GM18519 (cell line): ENCODE measurements around the gene LPIN3.

Experiments used
- ATAC-seq: cut with Tn5 transposase; IDR thresholded peaks from one replicate; pipeline ENCODE4 v1.9.1; 2021; ENCODE audit warnings: mild to moderate bottlenecking, moderate library complexity; ENCODE audit not compliant: unreplicated experiment, low FRiP score

LPIN3 gene

DNA sequence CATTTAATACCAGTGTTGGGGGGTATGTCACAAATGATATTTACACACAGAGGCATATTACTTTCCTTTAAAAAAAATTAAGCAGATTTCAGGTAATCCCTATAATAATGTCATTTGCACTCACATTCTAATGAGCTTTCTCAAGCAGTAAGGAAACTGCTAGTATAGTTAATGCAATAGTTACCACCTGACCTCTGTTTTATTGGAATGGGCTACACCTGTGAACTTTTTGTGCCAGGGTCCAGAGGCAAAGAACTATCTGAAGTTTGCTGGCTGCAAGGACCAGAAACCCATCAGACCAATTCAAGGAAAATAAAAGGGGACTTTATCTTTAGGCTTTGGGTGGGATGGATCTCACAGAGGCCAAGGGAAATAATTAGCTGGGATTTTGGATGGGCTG is 20.2 kb upstream of the LPIN3 start:
- no peak for ATAC-seq

- no peak for ATAC-seq
Observed at GRCh38 chr20:41320976-41321375, 19.6 kb upstream of the LPIN3 start.

GRCh38 chr20:41327178-41327577 is 13.4 kb upstream of the LPIN3 start:
- ATAC-seq = no peak

DNA sequence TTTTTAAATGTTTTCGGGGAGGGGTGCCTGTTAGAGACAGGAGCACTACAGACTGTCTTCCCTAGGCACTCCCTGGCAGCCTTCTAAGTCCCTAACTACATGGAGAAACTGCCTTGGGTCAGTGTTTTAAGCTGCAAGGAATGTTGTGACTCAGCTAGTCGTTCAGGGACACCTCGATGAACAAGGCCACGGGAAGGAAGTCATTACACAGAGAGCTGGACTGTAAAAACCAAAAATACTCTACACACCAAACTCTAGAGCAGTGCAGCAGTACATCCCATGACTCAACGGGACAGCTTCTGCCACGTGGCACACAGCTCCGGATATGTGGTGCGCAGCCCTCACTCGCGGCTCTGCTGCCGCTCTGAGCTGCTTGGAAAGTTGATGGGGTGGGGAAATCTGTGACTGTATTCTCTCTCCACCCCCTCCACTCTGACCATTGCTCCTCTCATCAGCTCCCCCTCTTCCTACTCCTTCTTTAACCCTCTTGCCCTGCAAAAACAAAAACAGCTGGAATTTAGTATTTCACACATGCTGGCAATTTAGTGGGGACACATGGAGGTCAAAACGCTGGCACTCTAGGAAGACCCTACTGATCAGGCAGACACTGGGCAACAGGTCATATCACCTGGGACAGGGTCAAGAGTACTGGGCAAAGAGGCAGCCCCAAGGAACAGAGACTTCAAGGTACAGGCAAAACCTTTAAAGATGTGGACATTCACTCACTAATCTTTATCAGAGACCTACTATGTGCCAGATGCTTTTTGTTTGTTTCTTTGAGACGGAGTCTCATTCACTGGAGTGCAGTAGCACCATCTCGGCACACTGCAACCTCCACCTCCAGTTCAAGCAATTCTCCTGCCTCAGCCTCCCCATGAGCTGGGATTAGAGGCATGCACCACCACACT is 10.9 kb upstream of the LPIN3 start:
- no peak for ATAC-seq

DNA sequence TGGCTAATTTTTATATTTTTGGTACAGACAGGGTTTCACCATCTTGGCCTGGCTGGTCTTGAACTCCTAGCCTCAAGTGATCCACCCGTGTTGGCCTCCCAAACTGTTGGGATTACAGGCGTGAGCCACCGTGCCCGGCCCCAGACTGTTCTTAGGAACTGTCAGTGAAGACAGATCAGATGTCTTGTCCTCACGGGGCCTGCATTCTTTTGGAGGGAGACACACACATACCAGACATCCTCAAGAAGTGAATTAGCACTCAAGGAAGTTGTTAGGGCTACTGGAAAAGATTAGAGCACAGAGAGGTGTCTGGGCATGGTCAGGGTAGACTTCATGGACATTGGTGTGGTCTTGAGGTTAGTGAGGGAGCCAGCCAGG is 10.3 kb upstream of the LPIN3 start:
- no peak for ATAC-seq

DNA sequence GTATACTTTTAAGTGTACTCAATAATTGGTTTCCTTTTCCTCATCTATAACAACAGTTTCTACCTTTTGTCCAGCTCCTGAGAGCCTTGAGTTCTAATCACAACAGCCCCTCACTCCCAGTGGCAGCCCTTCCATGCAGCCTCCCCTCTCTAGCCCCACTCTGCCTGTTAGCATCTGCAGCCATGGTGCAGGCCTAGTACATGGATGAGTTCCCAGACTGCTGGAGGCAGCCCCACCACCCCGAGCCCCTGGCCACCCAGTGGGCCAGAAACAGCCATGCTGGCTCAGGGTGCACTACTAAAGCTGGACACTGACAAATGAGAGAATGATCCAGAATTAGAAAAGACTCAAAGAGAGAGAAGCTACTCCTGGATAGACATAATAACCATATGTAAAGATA is 9.7 kb upstream of the LPIN3 start:
- no peak for ATAC-seq

DNA sequence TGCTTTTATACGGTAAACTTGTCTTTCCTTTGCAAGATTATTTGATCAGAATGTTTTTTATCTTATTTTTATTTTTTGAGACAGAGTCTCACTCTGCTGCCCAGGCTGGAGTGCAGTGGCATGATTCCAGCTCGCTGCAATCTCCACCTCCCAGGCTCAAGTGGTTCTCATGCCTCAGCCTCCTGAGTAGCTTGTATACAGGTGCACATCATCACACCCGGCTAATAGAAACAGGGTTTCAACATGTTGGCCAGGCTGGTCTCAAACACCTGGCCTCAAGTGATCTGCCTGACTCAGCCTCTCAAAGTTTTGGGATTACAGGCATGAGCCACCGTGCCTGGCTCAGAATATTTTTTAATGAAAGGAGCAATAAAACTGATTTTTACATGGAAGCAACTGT is 8.9 kb upstream of the LPIN3 start:
- ATAC-seq = no peak

DNA sequence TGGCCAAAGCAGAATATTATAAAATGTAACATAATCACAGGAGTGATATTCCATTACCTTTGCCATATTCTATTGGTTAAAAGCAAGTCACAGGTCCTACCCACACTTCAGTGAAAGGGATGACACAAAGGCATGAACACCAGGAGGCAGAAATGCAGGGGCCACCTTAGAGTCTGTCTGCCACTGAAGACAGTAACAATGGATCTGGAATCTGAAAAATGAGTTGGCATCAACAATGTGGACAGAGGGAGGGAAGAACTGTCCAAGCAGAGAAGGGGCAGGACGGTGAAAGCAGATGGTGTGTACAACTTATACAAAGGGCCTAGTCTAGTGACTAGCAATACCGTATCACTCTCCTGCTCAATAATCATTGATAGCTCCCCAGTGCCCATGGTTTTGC is 6.6 kb upstream of the LPIN3 start:
- no peak for ATAC-seq

- ATAC-seq = no peak
Observed at GRCh38 chr20:41334443-41335421, 5.9 kb upstream of the LPIN3 start.

GRCh38 chr20:41335591-41335990 is 5.0 kb upstream of the LPIN3 start:
- ATAC-seq = no peak

DNA sequence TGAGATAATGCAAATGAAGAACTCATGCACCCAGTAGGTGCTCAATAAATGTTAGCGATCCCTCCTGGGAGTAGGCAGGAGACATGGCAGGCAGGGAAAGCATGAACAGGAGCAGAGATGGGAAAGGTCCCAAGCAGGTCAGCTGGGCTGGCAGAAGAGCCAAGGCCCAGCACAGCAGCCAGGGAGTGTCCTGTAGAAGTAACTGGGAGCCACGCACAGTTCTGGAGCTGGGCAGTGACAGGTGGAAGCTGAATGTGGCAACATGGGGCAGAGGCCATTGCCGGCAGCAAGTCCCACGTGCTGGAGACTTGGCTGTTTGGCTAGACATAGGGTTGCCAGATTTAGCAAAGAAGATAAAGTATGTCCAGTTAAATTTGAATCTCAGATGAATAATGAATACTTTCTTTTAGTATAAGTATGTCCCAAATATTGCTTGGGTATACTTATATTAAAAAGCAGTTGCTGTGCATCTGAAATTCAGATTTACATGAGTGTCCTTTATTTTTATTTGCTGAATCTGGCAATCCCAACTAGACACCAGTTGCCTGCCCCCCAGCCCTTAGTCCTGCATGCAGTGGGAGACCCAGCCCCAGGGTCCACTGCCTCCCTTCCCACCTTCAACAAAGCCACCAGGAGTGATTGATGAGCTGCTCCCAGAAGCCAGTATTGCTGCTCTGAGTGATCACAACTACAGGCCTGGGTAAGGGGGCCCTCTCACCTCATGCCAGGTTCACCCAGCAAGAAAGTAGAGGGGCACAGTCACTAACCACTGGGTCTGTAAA is 3.7 kb upstream of the LPIN3 start:
- no peak for ATAC-seq

DNA sequence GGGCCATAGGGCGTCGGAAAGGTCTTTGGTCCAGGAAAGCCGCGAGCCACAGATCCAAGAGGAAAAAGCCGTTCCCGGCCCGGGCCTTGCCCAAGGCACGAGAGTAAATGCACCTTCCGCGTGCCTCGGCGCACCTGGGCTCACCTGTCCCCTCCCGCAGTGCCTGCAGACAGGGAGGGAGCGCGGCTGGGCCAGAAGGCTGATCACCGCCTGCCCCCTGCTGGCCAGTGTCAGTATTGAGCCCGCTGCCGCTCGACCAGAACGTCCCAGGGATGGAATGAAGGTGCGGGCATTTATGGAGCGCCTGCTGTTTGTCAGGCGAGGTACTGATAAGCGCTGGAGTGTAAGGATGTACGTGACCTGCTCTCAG is 679 bp upstream of the LPIN3 start:
- ATAC-seq = peak; percentile 66

- no peak for ATAC-seq
Observed at GRCh38 chr20:41342474-41343464, 2.1 kb downstream of the LPIN3 start.

GRCh38 chr20:41344477-41344876 is 3.9 kb downstream of the LPIN3 start:
- ATAC-seq = no peak

DNA sequence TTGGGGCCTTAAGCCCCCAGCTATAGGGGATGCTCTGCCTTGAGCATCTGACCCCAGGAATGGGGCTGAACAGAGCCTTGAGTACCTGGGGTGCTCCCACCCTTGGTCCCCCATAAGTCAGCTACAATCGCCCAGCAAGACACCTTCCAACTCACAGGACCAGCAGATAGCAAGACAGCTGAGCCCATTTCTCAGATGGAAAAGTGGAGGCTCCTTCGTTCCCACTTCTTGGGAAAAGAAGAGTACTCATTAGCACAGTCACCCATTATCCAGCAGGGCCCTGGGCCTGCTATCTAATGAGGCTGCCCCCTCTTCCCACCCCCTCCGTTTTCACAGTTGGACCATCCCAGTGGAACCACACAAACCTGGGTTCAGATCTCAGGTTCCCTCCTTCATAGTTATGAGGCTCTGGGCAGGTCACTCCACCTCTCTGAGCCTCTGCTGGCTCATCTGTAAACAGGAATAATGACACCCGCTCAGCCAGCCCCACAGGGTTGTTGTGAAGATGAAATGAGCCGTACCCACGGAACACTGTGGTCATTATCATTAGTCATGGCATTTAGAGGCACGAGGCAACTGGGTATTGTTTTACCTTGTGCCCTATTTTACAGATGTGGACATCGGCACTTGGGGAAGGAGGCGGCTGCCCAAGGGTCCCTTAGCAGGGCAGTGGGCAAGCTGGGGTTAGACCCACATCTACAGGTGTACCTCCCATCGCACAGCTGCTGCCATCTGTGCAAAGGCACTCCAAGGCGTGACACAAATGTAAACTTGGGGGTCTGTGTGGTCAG is 4.5 kb downstream of the LPIN3 start:
- no peak for ATAC-seq

- no peak for ATAC-seq
Observed at GRCh38 chr20:41345729-41346067, 5.1 kb downstream of the LPIN3 start.

- ATAC-seq = no peak
Observed at GRCh38 chr20:41347523-41348429, 7.2 kb downstream of the LPIN3 start.
